Breast epithelium (tissue), 3 donors: ENCODE measurements around the gene GBP7.

Experiments used
- CTCF ChIP-seq, 3 donors: fragments of 450-650 bp; IDR thresholded peaks; one replicate each; pipeline ENCODE4 v1.5.1; 2016 to 2017; ENCODE audit warnings: antibody characterized with exemption in 3 of 3, mild to moderate bottlenecking in 3 of 3, moderate library complexity in 3 of 3
- POLR2AphosphoS5 ChIP-seq, 3 donors: sonication (generic); formaldehyde crosslinking; IDR thresholded peaks; one replicate each; pipeline ENCODE4 v1.6.1; 2017; ENCODE audit warnings: antibody characterized with exemption in 3 of 3

DNA sequence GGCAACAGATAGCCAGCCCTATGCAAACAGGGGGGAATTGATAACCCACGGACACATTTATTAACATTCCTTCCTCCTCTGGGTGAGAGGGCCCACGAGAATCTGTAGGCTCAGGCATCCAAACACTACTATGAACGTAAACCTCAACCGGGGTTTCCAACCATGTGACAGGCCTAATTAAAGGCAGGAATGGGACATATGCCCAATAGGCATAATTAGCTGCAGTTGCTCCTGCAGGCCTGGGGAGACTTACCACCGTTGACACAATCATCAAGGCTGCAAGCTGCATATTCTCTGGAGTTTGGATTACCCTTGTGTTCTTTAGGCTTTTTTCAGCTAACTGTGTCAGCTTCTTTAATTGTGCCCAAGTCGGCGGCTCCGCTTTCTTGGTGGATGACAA is 88.6 kb downstream of the GBP7 start:
- TF ChIP-seq CTCF (IDR thresholded peaks at IDR 0.05) (no peak), POLR2AphosphoS5 (IDR thresholded peaks at IDR 0.05) (no peak)
